AML-193 (cell line): ENCODE data around the gene CTBP2.
A peak's percentile ranks its signal among the peaks of the same experiment; 100 is the strongest.
"Not testable (repeated sequence)": the region's sequence is repeated elsewhere in the genome, so short reads cannot be mapped to it uniquely, and the experiment has no call there.

ENCODE experiments used
- DNase-seq, 2 experiments: peaks; one replicate each; lab custom pipeline; 2025; lab: John Stamatoyannopoulos, UW

CTBP2 gene

DNA sequence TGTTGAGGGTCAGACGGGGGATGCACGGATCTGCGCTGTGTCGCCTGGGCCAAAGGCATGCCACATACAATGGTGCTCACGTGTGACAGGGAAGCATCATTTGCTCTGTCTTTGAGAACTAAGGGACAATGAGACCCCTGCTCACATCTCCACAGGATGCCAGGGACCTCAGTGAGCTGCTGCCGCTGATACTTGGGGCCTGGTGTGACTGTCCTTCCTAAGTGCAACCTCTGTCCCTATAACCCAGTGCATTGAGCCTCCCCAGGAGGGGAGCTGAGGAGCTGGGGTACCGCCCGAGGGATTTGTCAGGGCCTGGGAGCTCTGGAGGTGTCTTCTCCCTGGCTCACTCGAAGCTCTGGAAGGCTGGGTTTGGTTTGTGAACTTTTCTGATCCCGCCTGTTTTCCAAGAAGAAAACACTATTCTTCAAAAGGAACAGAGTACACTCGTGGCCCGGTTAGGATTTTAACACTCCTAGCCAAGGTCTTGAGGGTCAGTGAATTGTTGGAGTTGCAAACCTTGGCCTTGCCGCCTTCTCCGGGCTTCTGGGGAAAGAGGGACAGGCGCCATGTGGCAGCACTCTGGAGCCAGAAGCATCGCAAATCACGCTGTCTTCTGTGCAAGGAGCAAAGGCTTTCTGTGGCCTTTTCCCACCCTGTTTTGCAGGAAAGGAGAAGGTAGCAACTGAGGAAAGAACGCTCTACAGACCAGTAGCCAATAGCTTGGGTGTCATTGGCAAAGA is 26.2 kb upstream of the CTBP2 start:
- DNase-seq: no peak

DNA sequence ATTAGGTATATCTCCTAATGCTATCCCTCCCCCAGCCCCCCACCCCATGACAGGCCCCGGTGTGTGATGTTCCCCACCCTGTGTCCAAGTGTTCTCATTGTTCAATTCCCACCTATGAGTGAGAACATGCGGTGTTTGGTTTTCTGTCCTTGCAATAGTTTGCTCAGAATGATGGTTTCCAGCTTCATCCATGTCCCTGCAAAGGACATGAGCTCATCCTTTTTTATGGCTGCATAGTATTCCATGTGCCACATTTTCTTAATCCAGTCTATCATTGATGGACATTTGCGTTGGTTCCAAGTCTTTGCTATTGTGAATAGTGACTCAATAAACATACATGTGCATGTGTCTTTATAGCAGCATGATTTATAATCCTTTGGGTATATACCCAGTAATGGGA is 18.7 kb upstream of the CTBP2 start:
- not testable (repeated sequence) for DNase-seq

DNA sequence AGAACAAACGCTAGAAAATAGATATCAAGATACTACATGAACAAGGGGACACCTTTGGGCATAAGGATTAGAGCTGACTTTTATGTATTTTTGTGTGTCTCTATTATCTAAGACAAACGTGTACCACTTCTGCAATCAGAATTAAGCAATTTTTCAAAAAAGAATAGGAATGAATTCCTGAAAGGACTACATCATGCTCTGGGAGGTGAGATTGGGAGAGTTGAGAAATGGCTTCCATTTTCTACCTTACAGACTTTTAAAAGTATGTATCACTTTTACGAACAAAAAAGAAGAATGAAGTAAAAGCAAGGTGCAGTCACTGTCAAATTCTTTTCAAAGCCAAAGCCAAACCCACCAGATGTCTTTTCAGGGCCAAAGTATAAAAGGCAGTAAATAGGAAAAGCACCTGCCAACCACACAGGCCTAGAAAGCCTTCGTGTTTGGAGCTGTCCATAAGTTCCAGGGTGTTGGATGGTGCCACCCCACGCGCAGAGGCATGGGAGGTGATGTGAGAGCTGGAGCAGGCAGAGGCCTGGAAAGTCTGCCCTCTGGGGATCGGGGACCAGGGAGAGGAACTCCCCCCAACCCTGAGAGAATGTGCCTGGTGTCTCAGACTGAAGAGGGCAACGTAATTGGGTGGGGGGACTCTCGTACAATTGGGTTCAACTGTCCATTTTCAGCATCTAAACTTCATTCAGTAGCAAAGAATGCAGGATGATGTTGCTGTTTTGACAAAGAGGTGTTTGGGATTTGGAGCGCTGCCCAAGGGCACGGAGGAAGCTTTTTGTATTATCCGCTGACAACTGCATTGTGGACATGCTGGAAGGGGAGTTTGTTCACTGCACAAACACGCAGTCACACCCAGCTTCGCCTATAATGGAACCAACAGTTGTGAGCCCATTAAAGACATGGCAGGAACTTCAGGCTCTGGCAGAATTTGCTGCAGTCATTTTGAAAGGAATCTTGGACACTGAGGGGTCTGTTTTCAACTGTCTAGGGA is 17.6 kb upstream of the CTBP2 start:
- no peak for DNase-seq

DNA sequence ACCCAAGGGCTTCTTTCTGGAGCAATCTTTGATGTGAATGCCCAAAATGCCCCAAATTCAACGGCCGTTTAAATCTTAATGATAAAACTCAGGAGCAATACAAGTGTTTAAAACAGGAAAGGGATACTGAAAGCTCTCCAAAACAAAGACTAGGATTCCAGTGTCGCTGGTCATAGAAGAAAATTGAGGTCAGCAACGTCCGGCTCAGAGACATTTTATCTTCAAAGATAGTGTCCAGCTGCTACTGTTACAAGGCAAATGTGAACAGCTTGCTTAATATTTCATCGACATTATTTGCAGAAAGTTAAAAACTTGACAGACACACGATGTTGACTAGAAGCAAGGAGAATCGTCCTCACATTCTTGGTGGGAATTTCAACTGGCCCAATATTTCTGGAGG is 15.4 kb upstream of the CTBP2 start:
- no peak for DNase-seq

DNA sequence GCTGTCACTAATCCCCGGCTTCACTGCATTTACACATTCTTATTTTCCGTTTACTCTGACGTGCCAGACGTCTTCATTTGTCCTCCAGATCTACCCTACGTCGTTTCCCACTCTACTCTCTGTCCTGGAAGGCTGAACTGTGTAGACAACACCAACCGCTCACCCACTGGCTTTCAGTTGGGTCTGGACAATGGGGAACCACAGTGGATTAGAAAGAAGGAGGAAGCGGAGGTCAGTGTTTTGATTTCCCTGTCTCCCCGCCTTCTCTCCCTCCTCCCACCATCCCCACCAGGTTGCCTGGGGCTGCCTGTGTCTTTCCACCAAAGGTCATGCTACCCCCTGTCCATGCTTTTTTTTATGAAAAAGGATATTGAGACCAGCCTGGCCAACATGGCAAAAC is 14.0 kb upstream of the CTBP2 start:
- DNase-seq: no peak

DNA sequence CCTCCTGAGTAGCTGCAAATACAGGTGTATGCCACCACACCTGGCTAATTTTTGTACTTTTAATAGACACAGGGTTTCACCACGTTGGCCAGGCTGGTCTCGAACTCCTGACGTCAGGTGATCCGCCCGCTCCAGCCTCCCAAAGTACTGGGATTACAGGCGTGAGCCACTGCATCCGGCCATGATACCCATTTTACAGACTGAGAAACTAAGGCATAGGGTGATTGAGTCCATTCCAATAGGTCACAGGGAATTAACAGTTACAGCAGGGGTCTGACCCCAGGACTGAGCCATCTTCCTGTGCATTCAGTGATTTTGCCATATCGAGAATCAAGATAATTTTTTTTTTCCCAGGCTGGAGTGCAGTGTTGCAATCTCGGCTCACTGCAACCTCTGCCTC is 12.3 kb upstream of the CTBP2 start:
- no peak for DNase-seq

DNA sequence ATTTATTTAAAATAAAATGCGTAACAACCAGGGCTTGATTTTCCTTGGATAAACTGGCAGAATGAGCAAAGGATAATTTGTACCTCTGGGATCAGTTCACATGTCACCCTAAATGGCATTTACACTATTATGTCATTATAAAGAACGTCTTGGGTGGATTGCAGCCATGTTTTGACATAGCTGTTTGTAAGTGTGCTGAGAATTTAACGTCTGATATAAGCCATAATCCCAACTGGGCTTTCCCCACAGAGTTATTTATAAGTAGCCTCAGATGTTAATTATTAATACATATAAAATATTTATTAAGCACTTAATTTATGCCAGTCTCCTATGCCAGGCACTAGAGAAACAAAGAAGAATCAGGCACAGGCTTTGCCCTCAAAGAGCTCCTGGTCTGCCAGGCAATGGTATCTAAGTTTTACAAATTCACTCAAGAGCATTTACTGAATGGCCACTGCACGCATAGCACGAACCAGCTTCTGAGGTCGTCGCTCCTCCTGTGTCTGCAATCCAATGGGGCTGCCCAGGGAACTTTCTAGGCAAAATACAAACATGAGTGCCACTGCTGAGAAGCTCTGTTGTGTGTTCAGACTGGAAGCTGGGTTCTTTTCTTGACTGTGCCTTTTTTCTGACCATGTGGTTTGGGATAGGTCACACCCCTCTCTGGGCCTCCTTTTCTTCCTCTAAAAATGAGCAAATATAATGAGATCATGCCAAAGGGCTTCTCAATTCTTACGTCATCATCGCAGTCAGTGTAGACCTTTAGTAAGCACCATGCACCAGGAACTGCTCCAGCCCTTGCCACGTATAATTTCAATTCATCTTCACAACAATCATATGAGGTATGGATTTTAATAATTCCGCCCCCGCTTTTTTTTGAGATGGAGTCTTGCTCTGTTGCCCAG is 11.3 kb upstream of the CTBP2 start:
- DNase-seq: no peak

DNA sequence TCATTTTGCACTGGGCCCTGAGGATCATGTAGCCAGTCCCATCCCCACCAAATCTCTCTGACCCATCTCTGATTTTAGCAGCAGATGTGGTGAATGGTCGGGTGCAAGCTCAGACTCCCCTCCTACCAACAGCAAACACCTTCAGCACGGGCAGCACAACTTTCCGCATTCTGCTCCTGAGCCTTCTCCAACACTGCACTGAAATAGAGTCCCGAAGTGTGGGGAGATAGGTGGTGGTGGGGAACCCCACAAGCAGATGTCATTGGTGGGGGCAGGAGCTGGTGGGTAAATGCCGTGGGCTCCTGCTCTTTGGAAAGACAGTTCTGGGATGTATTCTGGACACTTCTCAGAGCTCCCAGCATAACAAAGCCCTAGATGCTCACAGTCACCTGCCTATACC is 9.6 kb upstream of the CTBP2 start:
- no peak for DNase-seq

DNA sequence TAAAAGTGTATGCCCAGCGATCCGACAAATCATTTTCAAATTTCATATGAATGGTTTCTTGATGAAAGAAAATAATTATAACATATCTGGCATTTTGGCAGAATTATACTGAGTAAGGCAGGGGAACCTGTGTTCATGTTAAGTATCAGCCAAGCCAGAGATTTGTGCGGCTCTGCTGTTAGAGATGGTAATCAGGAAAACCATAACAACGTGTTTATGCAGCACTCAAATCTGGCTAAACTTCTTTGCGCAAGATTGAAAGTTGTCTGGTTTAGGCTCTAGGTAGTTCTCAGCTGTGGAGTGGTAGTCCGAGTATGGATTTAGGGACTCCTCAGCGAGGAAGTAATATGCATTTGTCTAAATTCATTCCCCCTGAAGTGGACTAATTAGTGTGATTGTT is 8.9 kb upstream of the CTBP2 start:
- no peak for DNase-seq

DNA sequence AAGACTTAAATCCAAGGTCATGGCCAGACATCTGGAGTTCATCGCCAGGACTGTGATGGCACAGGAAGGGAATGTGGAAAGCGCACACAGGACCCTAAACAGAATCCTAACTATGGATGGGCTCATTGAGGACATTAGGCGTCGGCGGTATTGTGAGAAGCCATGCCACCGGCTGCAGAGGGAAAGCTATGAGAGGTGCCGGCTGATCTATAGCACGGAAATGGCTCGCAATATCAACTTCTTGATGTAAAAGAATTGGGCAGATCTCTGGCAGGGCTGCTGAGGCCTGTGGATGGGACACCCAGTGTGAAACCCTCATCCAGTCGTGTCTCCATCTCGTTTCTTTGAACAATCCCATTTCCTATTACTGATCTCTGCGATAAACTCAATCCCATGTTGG is 6.3 kb upstream of the CTBP2 start:
- DNase-seq: no peak

DNA sequence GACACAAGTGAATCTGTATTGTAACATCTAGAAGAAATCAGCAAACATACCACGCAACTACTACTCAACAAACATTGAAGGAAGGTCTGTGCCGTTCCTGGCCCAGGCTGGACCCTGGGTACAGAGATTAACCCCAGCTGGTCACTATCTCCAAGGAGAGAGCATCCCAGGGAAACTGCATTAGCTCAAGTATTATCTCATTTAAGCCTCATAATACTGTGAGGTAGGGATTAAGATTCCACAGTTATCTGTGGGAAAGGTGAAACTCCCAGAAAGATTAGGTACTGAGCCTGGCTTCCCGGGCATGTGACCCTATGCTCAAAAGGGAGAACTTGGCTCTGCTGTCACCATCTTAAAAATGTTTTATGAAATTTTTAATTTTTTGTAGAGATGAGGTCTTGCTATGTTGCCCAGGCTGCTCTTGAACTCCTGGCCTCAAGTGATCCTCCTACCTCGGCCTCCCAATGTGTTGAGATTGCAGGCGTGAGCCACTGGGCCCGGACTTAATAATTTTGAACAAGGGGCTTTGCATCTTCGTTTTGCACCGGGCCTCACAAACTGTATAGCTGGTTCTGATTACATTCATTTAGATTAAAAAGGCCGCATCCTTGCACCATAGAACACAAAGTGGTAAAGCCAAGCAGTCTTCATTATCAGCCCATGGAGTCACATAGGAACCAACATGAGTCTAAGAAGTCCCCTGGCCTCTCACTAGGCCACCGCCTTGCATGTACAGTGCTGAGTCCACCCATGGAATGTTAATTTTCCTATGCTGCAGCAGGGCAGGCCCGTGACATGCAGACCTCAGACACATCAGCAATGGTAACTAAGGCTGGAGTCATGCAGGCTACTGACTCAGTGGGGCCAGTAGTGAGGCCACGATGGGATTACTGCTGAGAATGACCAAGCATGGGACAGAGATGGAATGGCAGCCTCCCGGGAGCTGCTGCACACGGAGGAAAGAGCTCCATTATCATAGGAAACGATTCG is 5.5 kb upstream of the CTBP2 start:
- no peak for DNase-seq

DNA sequence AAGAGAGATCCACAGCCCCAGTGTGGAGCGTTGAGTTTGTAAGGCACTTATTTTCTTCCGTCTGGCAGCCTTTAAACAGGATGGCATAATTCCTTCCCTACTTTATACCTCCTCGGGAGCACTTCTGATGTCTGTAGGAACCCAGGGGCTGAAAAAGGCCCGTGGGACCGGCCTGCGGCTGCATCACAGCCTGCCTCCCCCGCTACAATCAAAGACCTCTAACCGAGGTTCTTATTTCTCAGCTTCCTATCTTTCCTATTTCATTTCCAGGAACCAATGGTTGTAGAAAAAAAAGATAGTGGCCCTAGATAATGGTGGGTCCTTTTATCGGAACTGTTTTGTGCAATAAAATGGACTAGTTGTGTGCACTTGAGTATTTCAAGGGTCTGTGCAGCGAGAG is 4.1 kb upstream of the CTBP2 start:
- DNase-seq: no peak

DNA sequence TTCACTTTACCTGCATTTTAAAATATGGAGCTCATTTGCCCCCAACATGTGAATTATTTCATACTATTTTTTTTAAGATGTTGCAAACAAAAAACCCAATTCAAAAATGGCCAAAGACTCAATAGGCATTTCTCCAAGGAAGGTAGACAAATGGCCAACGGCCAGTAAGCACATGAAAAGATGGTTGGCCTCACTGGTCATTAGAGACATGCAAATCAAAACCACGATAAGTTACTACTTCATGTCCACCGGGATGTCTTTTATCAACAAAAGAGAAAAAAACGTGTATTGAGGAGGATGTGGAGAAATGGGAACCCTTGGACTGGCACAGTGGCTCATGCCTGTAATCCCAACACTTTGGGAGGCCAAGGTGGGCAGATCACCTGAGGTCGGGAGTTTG is 3.4 kb upstream of the CTBP2 start:
- no peak for DNase-seq

DNA sequence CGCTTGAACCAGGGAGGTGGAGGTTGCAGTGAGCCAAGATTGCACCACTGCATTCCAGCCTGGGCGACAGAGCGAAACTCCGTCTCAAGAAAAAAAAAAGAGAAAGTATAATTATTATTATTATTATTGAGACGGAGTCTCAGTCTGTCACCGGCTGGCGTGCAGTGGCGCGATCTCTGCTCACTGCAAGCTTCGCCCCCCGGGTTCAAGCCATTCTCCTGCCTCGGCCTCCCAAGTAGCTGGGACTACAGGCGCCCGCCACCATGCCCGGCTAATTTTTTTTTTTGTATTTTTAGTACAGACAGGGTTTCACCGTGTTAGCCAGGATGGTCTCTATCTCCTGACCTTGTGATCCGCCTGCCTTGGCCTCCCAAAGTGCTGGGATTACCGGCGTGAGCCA is 2.9 kb upstream of the CTBP2 start:
- DNase-seq: not testable (repeated sequence)

DNA sequence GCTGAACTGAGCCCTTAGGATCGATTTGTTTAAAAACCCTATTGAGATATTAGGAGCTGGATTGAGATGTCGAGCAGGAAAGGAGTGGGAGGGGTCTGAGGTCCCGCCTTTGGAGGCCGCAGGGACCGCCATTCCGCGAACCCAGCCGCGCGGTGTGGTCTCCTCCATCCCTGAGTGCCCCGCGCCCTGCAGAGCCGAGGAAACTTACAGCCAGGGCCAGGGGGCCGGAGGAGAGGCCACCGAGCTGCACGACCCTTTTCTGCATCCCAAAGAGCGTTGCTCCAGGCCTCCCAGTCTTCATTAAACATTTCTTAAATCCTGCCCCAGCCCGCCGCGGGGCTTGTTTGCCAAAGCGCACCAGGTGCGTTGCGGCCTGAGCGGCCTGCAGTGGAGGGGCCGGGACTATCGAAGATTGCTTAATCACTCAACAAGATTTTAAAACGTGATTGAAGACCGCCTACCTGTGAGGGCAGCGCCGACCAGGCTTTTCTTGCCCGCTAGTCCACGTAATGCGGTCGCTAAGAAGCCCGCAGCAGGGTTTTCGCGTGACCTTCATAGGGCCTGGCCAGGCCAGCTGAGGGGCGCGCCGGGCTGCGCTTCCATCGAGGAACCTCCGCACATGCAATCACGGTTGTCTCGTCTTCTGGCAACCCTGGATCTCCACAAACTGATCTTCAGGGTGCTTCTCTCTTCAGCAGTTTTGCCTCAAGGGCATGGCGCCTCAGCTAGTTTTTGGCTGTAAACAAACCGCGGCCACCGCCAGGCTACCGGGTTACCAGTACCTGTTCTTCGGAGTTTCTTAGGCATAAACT is 2.0 kb upstream of the CTBP2 start:
- DNase-seq: no peak

DNA sequence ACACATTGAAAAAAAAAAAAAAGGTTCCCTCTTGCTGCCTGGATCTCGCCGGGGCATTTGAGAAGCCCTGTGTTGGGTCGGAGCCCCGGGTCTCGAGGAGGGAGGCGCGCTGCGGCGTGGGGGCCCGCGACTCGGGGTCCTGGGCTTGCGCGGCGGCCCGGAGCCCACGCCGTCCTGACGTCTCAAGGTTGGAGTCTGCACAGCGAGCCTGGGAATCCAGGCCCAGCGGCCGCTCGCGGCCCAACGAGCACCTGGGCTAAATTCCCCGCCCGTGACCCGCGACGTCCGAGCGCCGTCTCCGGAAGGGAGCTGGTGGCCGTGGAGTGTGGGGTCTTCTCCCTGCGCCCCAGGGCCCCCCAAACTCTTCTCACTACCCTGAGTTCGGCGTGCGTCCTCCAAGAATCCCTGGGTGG is 1.4 kb upstream of the CTBP2 start:
- no peak for DNase-seq

DNA sequence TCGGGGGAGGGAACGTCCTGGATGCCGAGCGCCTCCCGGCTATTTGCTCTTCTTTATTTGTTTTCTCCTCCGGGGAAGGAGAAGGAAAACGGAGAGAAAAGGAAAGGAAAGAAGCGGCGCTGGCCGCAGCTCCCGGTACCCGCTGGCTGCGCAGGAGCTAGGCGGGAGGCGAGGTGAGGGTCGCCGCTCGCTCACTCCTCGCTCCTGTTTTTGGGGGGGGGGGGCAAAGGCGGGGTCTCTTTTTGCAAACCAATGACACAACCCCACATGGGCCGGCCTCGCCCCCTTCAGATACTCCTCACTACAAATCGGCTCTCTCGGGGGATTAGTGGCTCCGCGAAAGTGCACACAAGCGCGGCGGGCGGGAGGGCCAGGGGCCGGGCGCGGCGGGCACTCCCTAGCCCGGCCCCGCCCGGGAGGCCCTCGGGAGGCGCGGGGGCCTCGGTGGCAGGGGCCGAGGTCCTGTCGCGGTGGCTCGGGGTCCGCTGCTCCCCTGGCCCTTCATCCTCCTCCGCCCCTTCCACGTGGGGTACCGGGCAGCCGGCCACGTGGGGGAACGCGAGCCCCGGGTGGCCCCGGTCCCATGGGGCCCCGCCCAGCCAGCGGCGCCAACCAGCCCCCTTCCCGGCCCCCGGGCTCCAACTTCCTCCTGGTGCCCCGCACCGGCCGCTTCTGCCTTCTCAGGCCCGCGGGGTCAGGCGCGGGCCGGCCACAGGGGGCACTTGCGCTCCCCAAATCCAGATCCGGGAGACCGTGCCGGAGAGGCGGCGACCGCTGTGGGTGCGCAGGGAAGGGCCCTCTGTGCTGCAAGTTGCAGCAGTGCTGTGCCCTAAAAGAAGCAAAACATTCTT is 718 bp upstream of the CTBP2 start:
- peak; percentile 17 to 43 for DNase-seq

DNA sequence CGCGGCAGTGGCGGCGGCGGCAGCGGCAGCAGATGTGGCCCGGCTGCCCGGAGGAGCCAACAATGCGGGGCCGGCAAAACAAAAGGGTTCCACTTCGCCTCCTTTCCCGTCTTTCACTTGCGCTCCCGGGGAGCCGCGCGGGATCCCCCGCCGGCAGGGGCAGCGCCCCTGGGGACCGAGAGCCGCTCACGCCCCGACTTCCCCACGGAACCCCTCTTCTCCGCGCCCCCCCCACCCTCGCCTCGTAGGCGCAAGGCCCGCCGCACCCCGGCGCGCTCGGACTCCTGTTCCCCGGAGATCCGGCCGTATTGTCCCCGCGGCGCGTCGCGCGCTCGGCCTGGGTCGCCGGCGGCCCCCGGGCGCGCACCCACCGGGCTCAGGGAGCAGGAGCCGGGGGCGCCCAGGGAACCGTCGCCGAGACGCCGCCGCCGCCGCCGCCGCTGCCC is 854 bp downstream of the CTBP2 start:
- DNase-seq: no peak
